HG03460 (cell line): ENCODE data around the gene D2HGDH.
"Not testable (repeated sequence)": the region's sequence is repeated elsewhere in the genome, so short reads cannot be mapped to it uniquely, and the experiment has no call there.

Experiments
- ATAC-seq: cut with Tn5 transposase; IDR thresholded peaks from one replicate; pipeline ENCODE4 v1.9.1; 2021; ENCODE audit not compliant: unreplicated experiment

The D2HGDH gene

DNA sequence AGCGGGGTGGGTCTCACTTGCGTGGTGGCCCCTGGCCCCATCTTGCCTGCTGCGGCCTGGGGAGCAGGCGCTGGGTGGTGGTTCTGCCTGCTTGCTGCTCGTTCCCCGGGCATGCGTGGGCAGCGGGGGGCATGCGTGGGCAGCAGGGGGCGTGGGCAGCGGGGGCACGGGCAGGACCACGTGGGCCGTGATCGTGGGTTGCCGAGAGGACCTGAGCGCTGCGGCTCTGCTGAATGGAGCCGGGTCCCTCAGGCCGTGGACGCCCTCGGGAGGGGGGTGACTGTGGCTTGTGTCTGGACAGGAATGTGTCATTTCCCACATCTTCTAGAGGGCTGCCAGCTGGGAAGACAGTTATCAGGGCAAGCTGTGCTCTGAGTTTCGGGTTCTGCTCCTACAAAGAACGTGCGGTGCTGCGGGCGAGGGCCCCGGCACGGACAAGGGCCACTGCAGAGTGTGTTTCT is 33.9 kb downstream of the D2HGDH start:
- ATAC-seq: no peak

DNA sequence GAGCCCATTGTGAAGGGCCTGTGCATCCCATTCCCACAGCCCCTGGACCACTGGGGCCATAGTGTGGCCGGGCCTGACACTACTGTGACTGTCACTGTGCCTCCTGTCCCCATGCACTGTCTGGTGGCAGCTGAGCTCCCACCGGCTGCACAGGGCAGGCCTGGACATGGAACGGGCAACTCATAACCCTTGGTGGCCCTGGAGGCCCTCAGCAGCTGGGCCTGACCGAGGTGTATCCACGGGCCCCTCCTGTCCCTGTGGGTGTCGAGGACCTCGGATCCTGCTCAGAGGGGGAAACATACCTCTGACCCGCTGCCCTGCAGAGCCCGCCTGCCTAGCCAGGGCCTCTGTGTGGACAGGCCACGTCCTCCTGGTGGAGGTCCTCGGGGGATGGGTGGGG is 34.4 kb downstream of the D2HGDH start:
- no peak for ATAC-seq

GRCh38 chr2:241769819-241770184 is 35.4 kb downstream of the D2HGDH start:
- ATAC-seq: no peak

DNA sequence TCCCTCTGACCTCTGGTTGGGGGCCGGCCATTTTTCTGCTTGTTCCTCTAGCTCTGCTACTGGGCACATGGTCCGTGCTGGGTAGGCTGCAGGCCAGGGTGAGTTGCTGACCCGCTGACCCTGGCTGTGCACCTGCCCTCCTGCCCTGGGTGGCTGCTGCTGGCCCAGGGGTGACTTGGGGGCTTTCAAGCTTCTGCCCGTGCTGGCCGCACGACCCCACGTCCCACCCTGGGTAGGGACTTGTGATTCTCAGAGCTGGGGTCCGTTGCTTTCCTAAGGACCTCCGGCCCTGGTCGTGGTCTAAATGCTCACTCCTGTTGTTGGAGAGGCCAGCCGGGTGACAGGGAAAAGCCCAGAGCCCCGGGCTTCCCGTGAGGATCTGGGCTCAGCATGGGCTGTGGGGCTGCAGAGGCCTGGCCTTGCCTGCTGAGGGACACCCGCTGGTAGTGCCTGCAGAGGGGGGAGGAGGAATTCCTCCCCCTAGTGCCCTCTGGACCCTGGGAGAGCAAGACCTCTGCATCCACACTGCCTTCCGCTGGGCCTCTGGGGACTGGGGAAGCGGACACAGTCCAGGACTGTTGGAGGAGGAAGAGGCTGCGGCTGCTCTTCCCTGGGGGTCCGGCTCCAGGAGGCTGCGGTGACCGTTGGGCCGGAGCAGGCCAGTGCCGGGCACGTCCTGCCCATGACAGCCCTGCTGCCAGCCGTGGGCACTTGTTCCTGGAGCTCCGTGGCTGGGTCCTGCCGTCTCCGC is 35.9 kb downstream of the D2HGDH start:
- no peak for ATAC-seq

GRCh38 chr2:241770936-241771285 is 36.5 kb downstream of the D2HGDH start:
- ATAC-seq: no peak

- ATAC-seq: no peak
Measured at GRCh38 chr2:241771286-241772062, 37.0 kb downstream of the D2HGDH start.

DNA sequence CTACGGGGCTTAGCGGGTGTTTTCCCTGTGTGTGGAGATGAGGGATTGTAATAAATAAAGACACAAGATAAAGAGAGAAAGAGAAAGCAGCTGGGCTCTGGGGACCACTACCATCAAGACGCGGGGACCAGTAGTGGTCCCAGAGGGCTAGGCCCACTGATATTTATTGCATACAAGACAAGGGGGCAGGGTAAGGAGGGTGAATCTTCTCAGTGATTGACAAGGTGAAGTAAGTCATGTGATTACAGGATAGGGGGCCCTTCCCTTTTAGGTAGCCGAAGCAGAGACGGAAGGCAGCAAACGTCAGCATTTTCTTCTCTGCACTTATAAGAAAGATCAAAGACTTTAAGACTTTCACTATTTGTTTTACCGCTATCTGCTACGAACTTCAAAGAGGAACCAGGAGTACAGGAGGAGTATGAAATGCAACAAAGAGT is 37.7 kb downstream of the D2HGDH start:
- no peak for ATAC-seq

GRCh38 chr2:241773511-241774418 is 39.3 kb downstream of the D2HGDH start:
- ATAC-seq: no peak

DNA sequence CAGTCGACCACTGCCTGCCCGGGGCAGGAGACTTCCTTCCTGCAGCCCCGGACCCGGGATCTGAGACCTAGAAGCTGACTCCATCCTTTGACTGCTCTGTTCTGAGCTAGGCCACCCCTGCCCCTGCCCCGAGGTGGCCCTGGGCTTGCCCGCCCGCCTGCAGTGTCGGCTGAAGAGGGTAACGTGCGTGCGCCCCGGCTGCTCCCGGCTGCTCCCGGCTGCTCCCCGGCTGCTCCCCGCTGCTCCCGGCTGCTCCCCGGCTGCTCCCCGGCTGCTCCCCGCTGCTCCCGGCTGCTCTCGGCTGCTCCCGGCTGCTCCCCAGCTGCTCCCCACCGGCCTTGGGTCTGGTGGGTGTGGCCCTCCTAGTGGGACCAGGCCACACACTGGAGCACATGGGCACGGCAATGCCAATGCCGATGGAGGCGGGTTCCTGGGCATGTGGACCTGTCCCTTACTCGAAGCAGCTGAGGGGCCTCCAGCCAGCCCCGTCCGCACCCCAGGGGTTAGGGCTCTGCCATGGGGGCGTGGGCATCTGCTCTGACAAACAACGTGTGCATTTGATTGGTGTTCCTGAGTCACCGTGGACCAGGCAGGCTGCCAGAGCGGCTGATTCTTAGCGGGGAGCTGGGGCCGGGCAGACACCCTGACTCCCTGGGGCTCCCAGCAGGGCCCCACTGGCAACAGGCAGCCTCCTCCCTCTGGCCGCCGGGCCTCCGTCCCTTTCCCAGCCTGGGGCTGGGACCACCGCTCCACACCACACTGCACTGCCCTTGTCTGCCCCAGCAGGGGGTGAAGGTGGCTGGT is 40.2 kb downstream of the D2HGDH start:
- ATAC-seq: no peak

DNA sequence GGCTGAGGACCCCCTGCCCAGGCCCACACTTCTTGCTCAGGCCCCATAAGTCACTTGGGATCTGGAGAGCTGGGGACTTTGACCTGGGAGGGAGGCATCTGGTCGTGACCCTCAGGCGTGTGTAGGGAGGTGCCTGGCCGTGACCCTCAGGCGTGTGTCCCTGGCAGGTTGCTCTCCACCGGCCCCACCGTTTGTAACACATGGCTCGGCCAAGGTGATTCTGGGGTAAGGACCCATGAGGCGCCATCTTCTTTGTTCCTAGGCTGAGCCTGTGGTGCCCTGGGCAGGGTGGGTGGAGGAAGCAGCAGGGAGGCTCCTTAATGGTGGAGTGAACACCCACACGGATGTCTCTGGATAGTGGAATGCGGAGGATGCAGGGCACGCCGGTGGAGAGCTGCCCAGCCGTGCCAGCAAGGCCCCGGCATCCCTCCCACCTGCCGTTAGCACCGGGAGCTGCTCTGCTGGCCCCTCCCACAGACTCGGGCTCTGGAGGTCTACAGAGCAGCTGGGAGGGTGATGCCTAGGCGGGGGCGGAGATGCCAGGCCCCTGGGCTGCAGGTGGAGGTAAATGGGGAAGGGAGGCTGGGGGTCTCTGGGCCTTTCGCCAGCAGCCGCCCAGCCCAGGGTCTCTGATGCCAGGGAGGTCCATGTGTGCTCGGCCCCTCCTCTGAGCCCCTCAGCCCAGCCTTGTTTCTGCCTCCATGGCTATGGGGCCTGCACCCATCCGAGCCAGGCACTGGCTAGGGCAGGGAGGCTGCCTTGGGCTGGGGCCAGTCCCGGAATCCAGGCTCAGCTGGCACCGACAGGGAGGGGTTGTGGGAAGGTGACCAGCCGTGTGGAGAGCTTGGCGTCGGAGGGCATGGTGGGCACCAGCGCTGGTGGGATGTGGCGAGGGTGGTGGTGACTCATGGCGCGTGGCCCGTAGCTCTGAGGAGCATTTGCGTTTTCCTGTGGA is 41.1 kb downstream of the D2HGDH start:
- ATAC-seq: no peak

DNA sequence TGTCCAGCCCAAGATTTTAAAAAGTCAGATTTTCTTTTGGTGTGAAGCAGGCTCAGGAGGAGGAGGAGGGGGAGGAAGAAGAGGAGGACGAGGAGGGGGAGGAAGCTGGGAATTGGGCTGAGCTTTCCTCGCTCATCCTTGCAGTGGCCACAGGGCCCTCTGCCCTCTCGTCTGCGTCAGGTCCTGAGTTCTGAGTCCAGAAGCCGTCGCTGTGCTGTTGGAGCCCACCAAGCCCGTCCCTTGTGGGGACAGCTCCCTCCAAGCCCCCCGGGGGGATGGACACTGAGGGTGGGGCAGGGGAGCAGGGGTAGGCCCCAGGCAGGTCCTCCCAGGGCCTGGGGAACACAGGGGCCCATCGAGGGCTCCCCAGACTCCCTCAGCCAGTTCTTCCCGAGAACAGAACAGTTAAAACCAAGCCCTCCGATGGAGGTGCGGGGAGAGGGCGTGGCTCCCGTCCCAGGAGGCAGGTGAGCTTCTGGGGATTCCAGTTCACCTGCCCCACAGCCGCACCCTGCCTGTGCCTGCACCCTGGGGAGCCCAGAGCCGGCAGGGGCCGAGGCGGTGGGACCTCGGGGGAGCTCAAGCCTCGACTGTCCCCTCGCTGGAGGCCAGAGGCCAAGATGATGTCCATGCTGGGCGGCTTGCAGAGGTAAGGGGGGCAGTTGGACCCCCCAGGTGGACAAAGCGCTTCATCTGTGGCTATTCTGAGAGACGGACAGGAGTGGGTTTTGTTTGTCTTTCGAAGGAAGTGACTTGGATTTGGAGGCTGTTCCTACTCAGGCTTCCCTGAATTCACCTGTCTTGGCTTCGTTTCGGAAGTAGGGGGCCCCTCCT is 42.1 kb downstream of the D2HGDH start, which contains the start of gene GAL3ST2:
Gene GAL3ST2, plus strand, starts transcription at position 487 of the 834 bp plus-strand sequence. Its CDS starts 134 bp downstream, at position 621.
- no peak for ATAC-seq

DNA sequence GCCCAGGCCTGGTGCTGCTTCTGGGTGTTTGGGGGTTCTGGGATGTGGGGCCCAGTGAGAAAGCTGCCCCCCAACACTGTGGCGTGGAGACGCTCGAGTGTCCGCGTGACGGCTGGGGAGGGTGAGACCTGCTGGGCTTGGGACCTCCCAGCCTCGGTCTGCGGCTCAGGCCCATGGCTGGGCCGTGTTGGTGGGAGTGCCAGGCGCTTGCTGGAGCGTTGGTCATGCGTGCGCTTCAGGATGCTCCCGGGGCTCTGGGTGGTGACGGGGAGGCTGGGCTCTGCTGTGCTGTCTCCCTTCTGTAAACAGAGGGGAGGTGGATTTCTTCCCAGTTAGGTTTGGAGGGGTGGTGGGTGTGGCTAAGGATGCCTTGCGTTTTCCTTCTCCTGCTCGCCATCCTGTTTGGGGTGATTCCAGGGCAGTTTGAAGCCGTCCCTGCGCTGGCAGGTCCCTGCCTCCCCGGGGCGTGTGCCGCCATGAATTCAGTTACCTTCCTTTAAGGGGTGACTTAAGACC is 42.8 kb downstream of the D2HGDH start:
- no peak for ATAC-seq

- no peak for ATAC-seq
Measured at GRCh38 chr2:241777686-241778627, 43.5 kb downstream of the D2HGDH start.

- no peak for ATAC-seq
Measured at GRCh38 chr2:241780939-241781569, 46.6 kb downstream of the D2HGDH start.

DNA sequence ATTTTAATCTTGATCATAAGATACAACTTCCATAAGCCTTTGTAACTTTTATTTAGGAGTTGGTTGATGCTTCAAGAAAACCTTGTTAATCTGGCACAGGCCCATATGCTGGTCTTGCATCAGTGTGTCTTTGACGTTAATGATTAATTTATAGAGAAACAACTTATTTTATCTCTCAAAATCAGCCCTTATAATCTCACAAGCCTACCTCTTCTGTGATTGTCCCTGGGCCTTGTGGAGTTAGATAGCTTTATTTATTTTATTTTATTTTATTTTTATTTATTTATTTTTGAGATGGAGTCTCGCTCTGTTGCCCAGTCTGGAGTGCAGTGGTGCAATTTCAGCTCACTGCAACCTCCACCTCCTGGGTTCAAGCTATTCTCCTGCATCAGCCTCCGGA is 47.6 kb downstream of the D2HGDH start:
- ATAC-seq: not testable (repeated sequence)

- no peak for ATAC-seq
Measured at GRCh38 chr2:241788135-241788534, 53.7 kb downstream of the D2HGDH start.

GRCh38 chr2:241788572-241788971 is 54.1 kb downstream of the D2HGDH start:
- no peak for ATAC-seq
